NCI-H2196 (cell line): Measurements from ENCODE around the gene SPNS2.

Experiments
- DNase-seq: peaks from one replicate; lab custom pipeline; 2025; ENCODE audit not compliant: unreplicated experiment; lab: John Stamatoyannopoulos, UW

SPNS2 gene

DNA sequence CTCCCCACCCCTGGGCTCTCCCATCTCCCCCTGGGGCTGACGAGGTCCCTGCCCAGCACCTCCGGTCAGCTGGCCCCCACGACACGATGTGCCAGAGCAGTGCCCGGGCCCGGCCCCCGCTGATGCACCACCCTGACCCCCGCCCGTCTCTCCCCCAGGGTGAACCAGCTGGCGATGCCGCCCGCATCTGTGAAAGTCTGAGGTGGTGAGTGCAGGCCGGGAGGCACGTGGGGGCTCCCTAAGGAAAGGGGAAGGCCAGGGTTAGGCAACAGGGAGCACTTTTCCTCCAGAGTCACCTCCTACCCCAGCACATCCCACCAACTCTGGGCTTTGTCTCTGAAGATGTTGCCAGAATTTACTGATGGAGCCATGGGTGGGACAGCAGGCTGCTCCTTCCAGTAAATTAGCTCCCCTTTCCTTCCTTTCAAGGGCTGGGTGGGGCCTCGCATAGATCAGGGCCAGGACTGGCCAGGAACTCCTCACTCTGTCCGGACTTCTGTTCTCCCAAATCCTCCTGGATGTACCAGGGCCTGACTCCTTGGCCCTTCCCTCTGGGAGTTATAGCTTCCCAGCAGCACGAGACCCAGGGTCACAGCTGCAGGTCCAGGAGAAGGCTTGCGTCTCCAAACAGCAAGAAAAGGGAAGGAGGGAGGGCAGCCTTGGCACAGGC is 38.2 kb downstream of the SPNS2 start:
- no peak for DNase-seq

GRCh38 chr17:4537451-4538235 is 39.0 kb downstream of the SPNS2 start:
- no peak for DNase-seq

GRCh38 chr17:4538236-4539002 is 39.7 kb downstream of the SPNS2 start:
- DNase-seq: no peak

DNA sequence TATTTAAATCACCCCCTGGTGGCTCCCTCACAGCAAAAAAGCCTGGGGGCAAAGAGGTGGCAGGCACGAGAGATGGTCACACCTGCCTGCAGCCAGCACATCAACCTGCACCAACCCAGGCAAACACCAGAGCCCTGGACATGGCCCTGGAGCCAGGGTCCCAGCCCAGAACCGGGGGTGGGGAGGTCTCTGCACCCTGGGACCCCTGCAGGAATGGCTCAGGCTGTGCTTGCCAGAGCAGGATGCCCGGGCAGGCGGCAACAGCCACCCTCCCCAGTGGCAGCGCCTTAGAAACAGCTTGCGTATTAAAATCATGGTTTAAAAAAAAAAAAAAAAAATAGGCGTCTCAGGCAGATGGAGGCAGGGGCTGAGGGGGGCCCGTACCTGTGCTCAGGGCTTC is 40.3 kb downstream of the SPNS2 start:
- no peak for DNase-seq

DNA sequence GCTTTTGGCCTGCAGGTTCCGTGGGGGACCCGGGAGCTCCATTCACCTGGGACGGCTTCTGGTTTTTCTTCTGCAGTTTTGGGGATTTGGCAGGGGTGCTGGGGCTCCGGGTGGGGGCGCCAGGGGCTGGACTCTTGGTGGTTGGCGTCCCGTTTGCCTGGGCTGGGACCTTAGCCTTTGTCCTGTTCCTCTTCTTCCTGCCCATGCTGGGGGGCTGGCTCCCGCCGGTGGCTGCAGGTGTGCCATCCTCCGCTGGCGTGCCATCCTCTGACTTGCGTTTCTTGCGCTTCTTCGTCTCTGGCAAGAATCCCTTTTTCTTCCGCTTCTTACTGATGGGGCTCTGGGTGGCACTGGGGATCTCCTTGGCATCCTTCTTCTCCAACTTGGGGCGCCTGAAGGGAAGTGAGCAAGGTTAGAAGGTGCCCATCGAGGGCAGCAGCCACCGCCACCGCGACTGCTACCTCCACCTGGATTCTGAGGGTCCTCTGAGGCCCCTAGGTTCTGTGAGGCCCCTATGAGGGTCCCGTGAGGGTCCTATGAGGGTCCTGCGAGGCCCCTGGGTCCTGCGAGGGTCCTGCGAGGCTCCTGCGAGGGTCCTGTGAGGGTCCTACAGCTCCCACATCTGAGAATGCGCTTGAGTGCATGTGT is 41.0 kb downstream of the SPNS2 start:
- DNase-seq: no peak

- no peak for DNase-seq
Observed at GRCh38 chr17:4540224-4540651, 41.6 kb downstream of the SPNS2 start.

GRCh38 chr17:4540687-4541327 is 42.1 kb downstream of the SPNS2 start:
- DNase-seq: no peak

DNA sequence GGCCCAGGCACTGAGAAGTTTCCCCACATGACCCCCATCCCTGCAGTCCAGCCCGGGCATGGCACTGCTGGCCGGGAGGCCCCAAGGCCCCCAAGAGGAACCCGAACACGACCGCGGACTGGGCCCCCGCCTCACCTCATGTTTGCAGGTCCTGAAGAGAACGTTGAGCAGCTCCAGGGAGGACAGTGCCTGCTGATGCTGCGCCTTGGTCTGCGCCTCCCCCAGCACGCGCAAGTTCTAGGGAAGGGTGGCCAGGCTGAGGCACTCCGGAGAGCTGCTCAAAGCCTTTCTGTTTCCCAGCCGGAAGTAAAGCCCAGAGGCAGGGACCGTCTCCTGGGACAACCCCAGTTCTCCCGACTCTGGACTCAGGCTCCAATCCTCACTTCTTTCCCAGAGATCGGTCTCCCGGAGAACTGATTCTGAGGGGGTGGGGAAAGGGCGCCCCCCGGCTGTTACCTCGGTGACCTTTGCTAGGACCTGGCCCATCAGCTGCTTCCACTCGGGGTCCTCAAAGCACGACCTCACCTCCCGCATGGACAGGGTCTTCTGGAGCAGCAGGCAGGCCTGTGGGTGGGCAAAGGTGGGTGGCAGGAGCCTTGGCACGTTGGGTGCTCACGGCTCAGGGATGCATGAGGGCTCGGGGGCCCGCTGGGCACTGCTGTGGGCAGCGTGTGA is 42.8 kb downstream of the SPNS2 start:
- DNase-seq: no peak

DNA sequence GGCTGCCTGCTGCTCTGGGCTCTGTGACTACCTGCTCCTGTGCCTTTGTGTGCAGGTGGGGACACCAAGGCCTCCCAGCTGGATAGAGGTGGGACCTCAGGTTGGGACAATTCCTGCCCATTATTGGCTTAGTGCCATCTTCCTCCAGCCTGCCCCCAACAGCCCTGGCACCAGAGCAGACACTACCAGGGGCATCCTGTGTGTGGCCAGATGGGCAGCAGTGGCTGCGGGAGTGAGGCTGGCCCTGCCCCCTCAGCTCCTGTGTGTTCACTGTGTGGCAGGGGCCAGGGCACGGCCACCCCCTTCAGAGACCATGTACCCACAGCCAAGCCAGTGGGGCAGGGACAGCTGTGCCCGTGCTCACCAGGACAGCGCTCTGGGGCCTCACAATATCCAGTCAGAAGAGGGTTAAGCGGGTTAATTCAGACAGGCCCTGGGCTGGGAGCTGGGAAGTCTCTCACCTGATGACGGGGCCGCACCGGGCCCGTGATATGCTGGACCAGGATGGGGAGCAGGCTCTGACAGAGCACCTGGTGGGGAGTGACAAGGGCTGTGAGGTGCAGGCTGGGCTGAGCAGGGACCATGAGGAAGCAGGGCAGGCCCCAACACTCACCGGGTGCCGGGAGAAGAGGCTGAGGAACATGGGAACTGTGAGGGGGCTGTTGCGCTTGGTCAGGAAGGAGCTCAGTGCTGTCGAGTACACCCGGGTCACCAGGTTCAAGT is 43.5 kb downstream of the SPNS2 start:
- no peak for DNase-seq

DNA sequence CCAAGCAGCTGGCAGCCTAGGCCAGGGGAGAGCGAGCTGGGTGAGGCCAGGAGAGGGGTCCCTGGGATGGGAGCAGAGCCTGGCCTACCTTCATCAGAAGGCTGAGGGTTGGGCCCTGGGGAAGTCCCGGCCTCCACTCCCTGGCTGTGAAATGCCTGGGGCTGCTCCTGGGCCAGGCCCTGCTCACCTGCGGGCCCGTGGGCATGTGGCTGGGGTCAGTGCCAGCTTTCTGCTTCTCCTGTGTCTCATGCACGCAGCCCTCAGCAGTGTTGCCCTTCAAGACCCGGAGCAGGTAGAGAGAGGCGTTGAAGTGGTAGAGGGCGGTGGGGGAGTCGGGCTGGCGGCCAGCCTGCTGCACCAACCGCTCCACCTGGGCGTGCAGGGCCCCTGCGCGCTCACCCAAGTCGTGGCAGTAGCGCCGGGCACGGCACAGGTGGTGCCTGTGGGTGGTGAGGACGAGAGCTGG is 44.1 kb downstream of the SPNS2 start:
- no peak for DNase-seq

- DNase-seq: no peak
Observed at GRCh38 chr17:4543557-4544026, 44.9 kb downstream of the SPNS2 start.

DNA sequence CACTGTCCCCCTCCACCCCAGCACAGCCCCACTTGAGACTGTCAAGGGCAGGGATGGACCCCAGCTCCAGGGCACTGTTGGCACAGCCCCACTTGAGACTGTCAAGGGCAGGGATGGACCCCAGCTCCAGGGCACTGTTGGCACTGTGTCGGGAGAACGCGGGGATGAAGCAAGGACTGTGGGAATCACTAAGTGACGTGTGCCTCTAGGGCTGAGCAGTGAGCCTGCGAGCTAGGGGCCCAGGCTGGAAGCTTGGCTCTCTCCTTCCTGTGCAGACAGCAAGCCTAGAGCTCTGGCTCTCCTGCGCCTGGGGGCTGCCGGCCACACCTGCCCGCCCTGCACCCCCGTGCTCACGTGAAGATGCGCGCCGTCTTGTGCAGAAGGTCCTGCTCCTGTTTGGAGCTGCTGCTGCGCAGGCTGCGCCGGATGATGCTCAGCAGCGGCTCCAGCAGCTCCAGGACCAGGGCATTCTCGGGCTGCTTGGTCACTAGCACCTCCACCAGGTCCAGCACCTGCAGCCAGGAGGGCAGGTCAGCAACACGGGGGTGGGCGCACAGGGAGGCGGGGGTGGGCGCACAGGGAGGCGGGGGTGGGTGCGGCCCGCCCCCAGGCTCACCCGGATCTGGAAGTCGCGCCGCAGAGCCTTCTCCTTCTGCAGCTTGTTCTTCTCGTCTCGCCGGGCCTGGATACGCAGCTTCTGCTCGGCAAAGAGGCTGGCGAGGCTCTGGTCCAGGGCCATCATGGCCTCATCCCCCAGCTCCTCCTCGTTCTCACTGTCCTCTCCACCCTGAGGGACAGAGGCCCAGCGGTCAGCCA is 45.7 kb downstream of the SPNS2 start:
- no peak for DNase-seq

DNA sequence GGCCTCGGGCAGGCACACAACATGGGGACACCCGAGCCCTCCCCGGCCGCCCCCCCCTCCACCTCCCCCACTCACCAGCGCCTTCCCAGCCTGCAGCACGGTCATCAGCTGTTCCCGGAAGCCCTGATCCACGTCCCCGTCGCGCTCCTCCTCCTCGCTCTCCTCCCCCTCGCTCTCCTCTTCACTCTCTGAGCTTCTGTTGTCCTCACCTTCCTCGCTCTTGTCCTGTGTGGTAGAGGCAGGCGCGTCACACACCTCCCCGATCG is 46.2 kb downstream of the SPNS2 start:
- no peak for DNase-seq

GRCh38 chr17:4545217-4545951 is 46.7 kb downstream of the SPNS2 start:
- no peak for DNase-seq

GRCh38 chr17:4547118-4547906 is 48.6 kb downstream of the SPNS2 start:
- no peak for DNase-seq

DNA sequence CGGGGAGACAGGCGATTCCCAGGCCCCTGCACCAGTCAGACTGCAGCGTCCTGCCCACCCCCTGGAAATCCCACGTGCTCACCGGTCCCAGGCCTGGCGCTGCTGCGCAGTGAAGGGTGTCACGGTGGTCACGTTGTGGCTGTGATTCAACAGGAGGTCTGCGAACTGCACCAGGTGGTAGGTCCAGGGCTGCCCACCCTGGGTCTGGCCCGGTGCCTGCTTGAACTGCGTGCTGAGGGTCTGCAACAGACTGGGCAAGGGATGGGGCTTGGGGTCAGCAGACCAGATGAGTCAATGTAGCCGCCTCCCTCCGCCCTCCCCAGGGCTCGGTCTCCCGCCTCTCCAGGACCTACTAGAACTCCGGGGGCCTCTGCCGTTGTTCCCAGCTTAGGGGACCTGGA is 49.4 kb downstream of the SPNS2 start:
- DNase-seq: no peak
